ENCODE results near the gene RUFY1.

- no peak for TF ChIP-seq HCFC1 (IDR thresholded peaks at IDR 0.05; ENCODE audit: low read depth, low read length)
- no peak for TF ChIP-seq CTCF (IDR thresholded peaks at IDR 0.05 in 2 of 3, conservative IDR thresholded peaks at IDR 0.05 in 1 of 3; ENCODE audit: insufficient read depth in 2 of 3, low read depth in 1 of 3, low read length in 3 of 3)
- no peak for TF ChIP-seq GTF3C2 (IDR thresholded peaks at IDR 0.05; ENCODE audit: borderline replicate concordance, extremely low read depth, insufficient read length)
- no peak for TF ChIP-seq POLR2A (conservative IDR thresholded peaks at IDR 0.05)
- TF ChIP-seq CREM (IDR thresholded peaks at IDR 0.05; ENCODE audit: low read depth) = no peak
- no peak for TF ChIP-seq ZNF274 (IDR thresholded peaks at IDR 0.05; ENCODE audit: borderline replicate concordance, low read depth, low read length)
- no peak for TF ChIP-seq L3MBTL2 (IDR thresholded peaks at IDR 0.05)
- TF ChIP-seq PREB (CRISPR knock-in tag; IDR thresholded peaks at IDR 0.05) = no peak
- no peak for TF ChIP-seq ZNF644 (tag; IDR thresholded peaks at IDR 0.05; ENCODE audit: low read depth)
- no peak for TF ChIP-seq RCOR1 (IDR thresholded peaks at IDR 0.05; ENCODE audit: borderline replicate concordance in 1 of 2, low read depth in 2 of 2, low read length in 2 of 2)
- no peak for TF ChIP-seq RAD21 (CRISPR knock-in tag; conservative IDR thresholded peaks at IDR 0.05 in 1 of 2, IDR thresholded peaks at IDR 0.05 in 1 of 2)
- no peak for TF ChIP-seq NFE2L1 (tag; IDR thresholded peaks at IDR 0.05; ENCODE audit: borderline replicate concordance, low read depth)
These were observed 4.6 kb downstream of the RUFY1 start for GRCh38 chr5:179554981-179555380.
